Lower leg skin (tissue), 4 donors: ENCODE data around the gene ABCF3. TPM values are rescaled to one million over a fixed set of nuclear protein-coding genes. Genes with fewer than 3 reads are reported as not detected.

Experiments
- DNase-seq, 2 donors: peaks; one replicate each; pipeline ENCODE4 v3.0.0-alpha.2; 2019; ENCODE audit warnings: low spot score in 2 of 2
- H3K4me3 ChIP-seq: fragments of 200-600 bp; sonication (generic); 2 replicates; pipeline ENCODE4 v1.5.1; 2017; ENCODE audit warnings: mild to moderate bottlenecking, low read depth; ENCODE audit not compliant: poor library complexity, severe bottlenecking
- CTCF ChIP-seq, 3 donors: fragments of 450-650 bp; IDR thresholded peaks; one replicate each; pipeline ENCODE4 v1.5.1; 2016; ENCODE audit warnings: antibody characterized with exemption in 3 of 3, mild to moderate bottlenecking in 3 of 3, moderate library complexity in 2 of 3
- POLR2A ChIP-seq, 2 donors: fragments of 450-650 bp; IDR thresholded peaks; one replicate each; pipeline ENCODE4 v1.6.1; 2016 to 2017; ENCODE audit warnings: antibody characterized with exemption in 2 of 2, mild to moderate bottlenecking in 1 of 2, moderate library complexity in 1 of 2
- WGBS, 2 donors: methylation state at CpG; one replicate each; pipeline ENCODE4 v1.1.5; 2018; 5-methylcytosine and 5-hydroxymethylcytosine counted together
- intact Hi-C: fragments of 100-400 bp; cut with DNase I; formaldehyde crosslinking; loops from one replicate; pipeline ENCODE4 v1.15.0; 2023; ENCODE audit warnings: low total_unique reads
- total RNA-seq, 4 donors: library from RNA; depleted of rRNA; stranded (reverse); fragments of >200 nt; gene quantifications; one replicate each; pipeline ENCODE4 v1.1.0, GENCODE V29; 2016

ABCF3 gene
- total RNA-seq, 4 donors from 2014 or later, result 47.6 to 62.9 (median 53.6) TPM

DNA sequence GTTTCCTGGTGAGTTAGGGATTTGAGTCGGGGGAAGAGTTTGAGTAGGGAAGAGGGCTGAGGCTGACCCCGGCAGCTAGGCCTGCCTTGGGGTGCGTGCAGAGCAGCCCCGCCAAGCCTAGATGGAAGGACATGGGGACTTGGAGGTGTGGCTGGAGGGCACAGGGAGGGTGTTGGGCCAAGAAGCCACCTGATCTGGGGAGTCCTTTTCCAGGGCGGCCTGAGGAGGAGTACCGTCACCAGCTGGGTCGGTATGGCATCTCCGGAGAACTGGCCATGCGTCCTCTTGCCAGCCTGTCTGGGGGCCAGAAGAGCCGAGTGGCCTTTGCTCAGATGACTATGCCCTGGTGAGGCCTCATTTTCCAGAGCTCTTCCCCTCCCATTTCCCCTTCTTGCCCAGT lies 6.9 kb downstream of the ABCF3 start:
- TF ChIP-seq POLR2A (IDR thresholded peaks at IDR 0.05), result no peak
- TF ChIP-seq CTCF (IDR thresholded peaks at IDR 0.05), result no peak
- DNase-seq, result no peak
- intact Hi-C loops, result no loop called here
- WGBS, 2 donors, result 94 to 95% methylated on average over 10 of the region's 10 CpGs
- no peak overlapping the region for H3K4me3 ChIP-seq

GRCh38 chr3:184193991-184194539 lies 8.1 kb downstream of the ABCF3 start:
- 86 to 88% methylated on average over 8 to 9 of the region's 9 CpGs for WGBS, 2 donors
- intact Hi-C loops, result no loop called here
- TF ChIP-seq POLR2A (IDR thresholded peaks at IDR 0.05), result no peak
- TF ChIP-seq CTCF (IDR thresholded peaks at IDR 0.05), result no peak

GRCh38 chr3:184196536-184196935 lies 10.5 kb downstream of the ABCF3 start:
- no peak overlapping the region for H3K4me3 ChIP-seq
- 95 to 98% methylated on average over 3 to 6 of the region's 6 CpGs for WGBS, 2 donors
- TF ChIP-seq CTCF (IDR thresholded peaks at IDR 0.05) (no peak), POLR2A (IDR thresholded peaks at IDR 0.05) (no peak)
- no peak for DNase-seq
- intact Hi-C loops, result no loop called here

More at GRCh38 chr3:184193991-184194539, 8.1 kb downstream of the ABCF3 start:
- no peak overlapping the region for H3K4me3 ChIP-seq
- DNase-seq, result no peak

DNA sequence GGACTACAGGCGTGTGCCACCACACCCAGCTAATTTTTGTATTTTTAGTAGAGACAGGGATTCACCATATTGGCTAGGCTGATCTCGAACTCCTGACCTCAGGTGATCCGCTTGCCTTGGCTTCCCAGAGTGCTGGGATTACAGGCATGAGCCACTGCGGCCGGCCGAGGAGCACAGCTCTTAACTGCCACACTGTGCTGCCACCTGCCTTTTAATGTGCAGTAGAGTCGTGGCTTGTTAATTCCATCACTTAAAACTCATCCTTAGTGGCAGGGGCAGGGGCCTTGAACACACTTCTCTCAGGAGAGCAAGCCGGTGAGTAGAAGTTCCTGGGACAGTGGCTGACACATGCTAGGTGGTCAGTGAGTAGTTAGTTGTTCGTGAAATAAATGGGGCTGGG lies 12.5 kb downstream of the ABCF3 start:
- 79 to 85% methylated on average over 9 of the region's 9 CpGs for WGBS, 2 donors
- intact Hi-C loops, result no loop called here
- no peak overlapping the region for H3K4me3 ChIP-seq
- no peak for DNase-seq
- TF ChIP-seq POLR2A (IDR thresholded peaks at IDR 0.05) (no peak), CTCF (IDR thresholded peaks at IDR 0.05) (no peak)

DNA sequence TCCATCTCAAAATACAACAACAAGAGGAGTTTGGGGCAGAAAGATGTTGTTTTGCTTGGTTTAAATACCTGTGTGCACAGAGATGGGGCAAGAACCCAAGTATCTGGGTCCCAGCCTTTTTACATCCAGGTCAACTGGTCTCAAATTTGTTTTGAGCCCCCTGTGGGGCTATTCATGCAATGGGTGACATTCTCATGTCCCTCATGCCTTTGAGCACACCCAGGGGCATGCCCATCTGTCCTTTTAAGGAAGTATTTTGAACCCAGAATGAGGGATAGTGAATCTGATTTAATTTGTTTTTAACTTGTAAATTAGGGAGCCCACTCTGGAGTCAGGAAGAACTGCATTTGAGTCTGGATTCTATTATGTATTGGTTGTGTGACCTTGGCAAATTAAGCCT lies 14.8 kb downstream of the ABCF3 start:
- no peak overlapping the region for H3K4me3 ChIP-seq
- TF ChIP-seq POLR2A (IDR thresholded peaks at IDR 0.05) (no peak), CTCF (IDR thresholded peaks at IDR 0.05) (no peak)
- intact Hi-C loops, result no loop called here
- DNase-seq, result no peak

- no peak for DNase-seq
- WGBS, 2 donors, result 77 to 80% methylated on average over 8 of the region's 8 CpGs
- intact Hi-C loops, result no loop called here
- no peak for TF ChIP-seq CTCF (IDR thresholded peaks at IDR 0.05)
- no peak for TF ChIP-seq POLR2A (IDR thresholded peaks at IDR 0.05)
- H3K4me3 ChIP-seq, result no peak overlapping the region
These were observed 17.5 kb downstream of the ABCF3 start for GRCh38 chr3:184203526-184203925.
